ENCODE results near the gene BMERB1. TPM values are rescaled to one million over a fixed set of nuclear protein-coding genes. Genes with fewer than 3 reads are reported as not detected.

The BMERB1 gene
- total RNA-seq, 2 donors from 2014 or later = 55.0 to 55.3 TPM

DNA sequence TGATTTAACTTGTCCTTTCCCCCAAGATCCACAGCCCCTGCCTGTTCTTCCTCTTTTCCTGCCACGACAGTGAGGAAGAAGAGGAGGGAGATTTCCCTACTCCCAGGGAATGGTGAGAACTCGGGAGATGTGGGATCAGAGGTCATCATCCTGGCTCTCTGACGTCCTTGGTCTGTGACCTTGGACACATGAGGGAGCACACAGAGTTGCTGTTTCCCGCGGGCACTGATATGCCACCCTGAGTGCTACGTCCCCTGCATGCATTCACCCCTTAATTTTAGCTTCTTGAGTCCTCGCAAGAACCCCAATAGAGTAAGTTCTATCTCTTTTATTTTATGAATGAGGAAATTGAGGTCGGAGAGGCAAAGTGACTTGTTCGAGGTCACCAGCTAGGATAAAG, 85.4 kb downstream of the BMERB1 start:
- Histone ChIP-seq H3K27ac (no peak overlapping the region), H3K4me1 (peaks cover 0 to 33% of the 10 kb centered on the region in 2 donors)

DNA sequence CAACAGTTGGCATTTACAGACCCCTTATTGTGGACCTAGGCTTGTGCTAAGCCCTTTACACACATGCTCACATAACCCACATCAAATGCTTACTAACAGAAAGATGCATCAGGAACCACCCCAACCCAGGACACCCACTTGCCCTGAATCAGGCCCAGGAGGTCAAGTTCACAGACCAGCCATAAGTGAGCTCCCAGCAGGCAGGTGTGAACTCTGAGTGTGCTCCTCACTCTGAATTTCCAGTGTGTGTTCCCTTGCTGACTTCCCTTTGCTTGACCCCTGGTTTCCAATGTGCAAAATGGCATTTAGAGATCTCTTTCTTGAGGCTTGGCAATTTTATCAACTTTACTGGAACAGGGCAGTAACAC, 87.0 kb downstream of the BMERB1 start:
- TF ChIP-seq, protein P1, sequence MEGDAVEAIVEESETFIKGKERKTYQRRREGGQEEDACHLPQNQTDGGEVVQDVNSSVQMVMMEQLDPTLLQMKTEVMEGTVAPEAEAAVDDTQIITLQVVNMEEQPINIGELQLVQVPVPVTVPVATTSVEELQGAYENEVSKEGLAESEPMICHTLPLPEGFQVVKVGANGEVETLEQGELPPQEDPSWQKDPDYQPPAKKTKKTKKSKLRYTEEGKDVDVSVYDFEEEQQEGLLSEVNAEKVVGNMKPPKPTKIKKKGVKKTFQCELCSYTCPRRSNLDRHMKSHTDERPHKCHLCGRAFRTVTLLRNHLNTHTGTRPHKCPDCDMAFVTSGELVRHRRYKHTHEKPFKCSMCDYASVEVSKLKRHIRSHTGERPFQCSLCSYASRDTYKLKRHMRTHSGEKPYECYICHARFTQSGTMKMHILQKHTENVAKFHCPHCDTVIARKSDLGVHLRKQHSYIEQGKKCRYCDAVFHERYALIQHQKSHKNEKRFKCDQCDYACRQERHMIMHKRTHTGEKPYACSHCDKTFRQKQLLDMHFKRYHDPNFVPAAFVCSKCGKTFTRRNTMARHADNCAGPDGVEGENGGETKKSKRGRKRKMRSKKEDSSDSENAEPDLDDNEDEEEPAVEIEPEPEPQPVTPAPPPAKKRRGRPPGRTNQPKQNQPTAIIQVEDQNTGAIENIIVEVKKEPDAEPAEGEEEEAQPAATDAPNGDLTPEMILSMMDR (IDR thresholded peaks at IDR 0.05) = no peak
- Histone ChIP-seq H3K27ac (peak overlapping the region; percentile 22 to 54), H3K4me3 (no peak overlapping the region), H3K9me3 (no peaks in the 10 kb centered on the region), H3K36me3 (no peaks in the 10 kb centered on the region), H3K4me1 (peaks cover 0 to 33% of the 10 kb centered on the region in 2 donors), H3K27me3 (no peaks in the 10 kb centered on the region)
- DNase-seq (ENCODE audit: low spot score) = no peak

More for the DNA sequence above, 85.4 kb downstream of the BMERB1 start:
- Histone ChIP-seq H3K4me3 (no peak overlapping the region), H3K36me3 (no peaks in the 10 kb centered on the region), H3K27me3 (no peaks in the 10 kb centered on the region), H3K9me3 (no peaks in the 10 kb centered on the region)
- TF ChIP-seq, protein P1 (IDR thresholded peaks at IDR 0.05) = no peak
- no peak for DNase-seq (ENCODE audit: low spot score)

DNA sequence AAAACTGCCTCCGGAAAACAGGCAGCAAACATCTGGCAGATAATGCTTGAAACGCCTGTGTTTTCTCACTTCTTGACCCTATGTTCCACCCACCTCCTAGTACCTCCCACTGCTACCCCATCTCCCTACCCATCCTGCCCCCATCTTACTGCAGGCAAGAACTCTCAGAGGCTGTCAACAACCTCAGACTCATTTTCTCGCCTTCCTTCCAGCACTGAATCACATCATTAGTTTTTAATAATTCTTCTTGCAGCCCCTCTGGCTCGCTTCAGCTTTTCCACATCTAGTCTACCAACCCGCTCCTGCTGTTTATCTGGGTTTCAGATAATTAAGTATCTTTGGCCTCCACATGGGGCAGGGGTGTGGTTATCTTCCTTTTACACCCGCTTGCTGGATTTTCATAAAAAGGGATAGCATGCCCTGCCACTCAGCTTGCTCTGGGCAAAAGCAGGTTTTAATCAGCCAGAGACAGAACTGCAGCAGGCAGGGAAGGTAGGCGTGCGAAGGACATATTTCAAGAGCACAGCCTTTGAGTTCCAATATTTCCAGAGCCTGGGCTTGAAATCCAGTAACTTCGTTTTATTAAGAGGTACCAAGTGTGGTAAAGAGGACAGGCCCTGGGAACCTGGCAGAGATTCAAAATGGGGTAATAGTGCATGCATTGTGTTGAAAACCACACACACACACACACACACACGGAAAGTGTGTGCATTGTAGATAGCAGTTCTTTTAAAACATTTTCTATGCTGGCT, 87.5 kb downstream of the BMERB1 start:
- no peaks in the 10 kb centered on the region for H3K36me3 ChIP-seq
- H3K9me3 ChIP-seq = no peaks in the 10 kb centered on the region
- H3K4me1 ChIP-seq = peaks cover 0 to 33% of the 10 kb centered on the region in 2 donors
- DNase-seq (ENCODE audit: low spot score) = no peak
- peak overlapping the region in 1 of 2 donors; percentile 54 for H3K27ac ChIP-seq
- TF ChIP-seq, protein P1 (IDR thresholded peaks at IDR 0.05) = no peak
- H3K4me3 ChIP-seq = no peak overlapping the region
- no peaks in the 10 kb centered on the region for H3K27me3 ChIP-seq

DNA sequence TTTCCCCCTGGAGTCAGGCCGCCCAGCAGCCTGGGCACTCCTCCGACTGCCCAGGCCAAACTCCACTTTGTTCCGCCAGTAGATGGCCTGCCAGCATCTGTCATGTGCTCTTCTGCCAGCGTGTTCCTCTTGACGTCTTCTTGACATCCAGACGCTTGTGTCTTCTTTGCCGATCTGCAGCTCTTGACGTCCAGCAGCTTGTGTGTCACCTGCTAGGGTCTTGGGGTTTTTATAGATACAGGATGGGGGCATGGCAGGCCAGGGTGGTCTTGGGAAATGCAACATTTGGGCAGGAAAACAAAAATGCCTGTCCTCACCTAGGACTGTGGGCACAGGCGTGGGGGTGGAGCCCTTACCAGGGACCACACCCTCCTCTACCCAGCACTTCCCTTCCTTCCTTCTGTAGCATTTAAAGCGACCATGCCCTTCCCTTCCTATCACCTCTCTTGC, 88.7 kb downstream of the BMERB1 start:
- no peaks in the 10 kb centered on the region for H3K27me3 ChIP-seq
- no peaks in the 10 kb centered on the region for H3K9me3 ChIP-seq
- no peaks in the 10 kb centered on the region for H3K36me3 ChIP-seq
- TF ChIP-seq, protein P1 (IDR thresholded peaks at IDR 0.05) = peak in 1 of 2 donors; percentile 38
- H3K27ac ChIP-seq = no peak overlapping the region
- no peak for DNase-seq (ENCODE audit: low spot score)
- peaks cover 0 to 33% of the 10 kb centered on the region in 2 donors for H3K4me1 ChIP-seq
- no peak overlapping the region for H3K4me3 ChIP-seq

DNA sequence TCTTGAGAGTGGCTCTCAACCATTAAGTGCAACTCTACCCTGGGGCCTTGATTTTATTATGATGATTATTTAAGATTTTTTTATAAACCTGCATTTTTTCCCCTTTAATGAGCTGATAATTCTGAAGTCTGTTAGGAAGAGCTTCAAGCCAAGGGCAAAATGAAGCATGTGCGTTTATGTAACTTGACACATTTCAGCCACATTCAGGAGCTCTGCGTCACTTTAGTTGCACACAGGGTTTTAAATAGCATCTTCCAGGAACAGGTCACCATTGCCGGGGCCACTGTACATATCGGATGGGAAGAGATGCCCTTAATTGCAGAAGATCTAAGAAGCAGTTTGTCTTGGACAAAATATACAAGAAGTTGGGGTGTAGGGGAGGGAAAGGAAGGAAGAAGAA, 89.6 kb downstream of the BMERB1 start:
- H3K27me3 ChIP-seq = no peaks in the 10 kb centered on the region
- DNase-seq (ENCODE audit: low spot score) = no peak
- H3K4me3 ChIP-seq = no peak overlapping the region
- no peaks in the 10 kb centered on the region for H3K9me3 ChIP-seq
- TF ChIP-seq, protein P1 (IDR thresholded peaks at IDR 0.05) = no peak
- no peak overlapping the region for H3K27ac ChIP-seq
- no peaks in the 10 kb centered on the region for H3K36me3 ChIP-seq
- H3K4me1 ChIP-seq = peaks cover 0 to 25% of the 10 kb centered on the region in 2 donors
